ENCODE results near the gene ADAM15.

Gene ADAM15

GRCh38 chr1:155012776-155013602 lies 38.1 kb upstream of the ADAM15 start:
- peak; percentile 48 for DNase-seq

- peak; percentile 76 for DNase-seq
Measured at GRCh38 chr1:155013632-155014031, 37.5 kb upstream of the ADAM15 start.

GRCh38 chr1:155014709-155015508 lies 36.2 kb upstream of the ADAM15 start:
- DNase-seq, result no peak

GRCh38 chr1:155015527-155016230 lies 35.4 kb upstream of the ADAM15 start:
- DNase-seq, result no peak

- DNase-seq, result no peak
Measured at GRCh38 chr1:155016231-155016831, 34.8 kb upstream of the ADAM15 start.

- peak; percentile 94 for DNase-seq
Measured at GRCh38 chr1:155017041-155017945, 33.8 kb upstream of the ADAM15 start.

- DNase-seq, result no peak
Measured at GRCh38 chr1:155017946-155018316, 33.2 kb upstream of the ADAM15 start.

- DNase-seq, result no peak
Measured at GRCh38 chr1:155018617-155019348, 32.3 kb upstream of the ADAM15 start.

GRCh38 chr1:155019377-155020245 lies 31.5 kb upstream of the ADAM15 start:
- no peak for DNase-seq

- no peak for DNase-seq
Measured at GRCh38 chr1:155022136-155022926, 28.8 kb upstream of the ADAM15 start.

GRCh38 chr1:155022927-155023236 lies 28.2 kb upstream of the ADAM15 start:
- DNase-seq, result peak; percentile 61

- DNase-seq, result no peak
Measured at GRCh38 chr1:155023627-155024026, 27.5 kb upstream of the ADAM15 start.

- no peak for DNase-seq
Measured at GRCh38 chr1:155024315-155024714, 26.8 kb upstream of the ADAM15 start.

- no peak for DNase-seq
Measured at GRCh38 chr1:155026154-155026553, 25.0 kb upstream of the ADAM15 start.

GRCh38 chr1:155026588-155026987 lies 24.5 kb upstream of the ADAM15 start:
- DNase-seq, result no peak

GRCh38 chr1:155029513-155030242 lies 21.4 kb upstream of the ADAM15 start:
- no peak for DNase-seq

- DNase-seq, result no peak
Measured at GRCh38 chr1:155030243-155030795, 20.8 kb upstream of the ADAM15 start.

GRCh38 chr1:155030899-155031298 lies 20.2 kb upstream of the ADAM15 start:
- no peak for DNase-seq

GRCh38 chr1:155032886-155033285 lies 18.2 kb upstream of the ADAM15 start:
- DNase-seq, result no peak

Measured in hematopoietic multipotent progenitor cell treated with erythropoietin and hydrocortisone succinate and interleukin-3 and kit ligand, for 4 days (in vitro differentiated cells).